GM12878 (cell line): ENCODE results near the gene AURKAIP1. TPM values are rescaled to one million over a fixed set of nuclear protein-coding genes. Genes with fewer than 3 reads are reported as not detected.
A peak's percentile ranks its signal among the peaks of the same experiment; 100 is the strongest.

ENCODE experiments used
- ATAC-seq: fragments of 200-7000 bp; cut with Tn5 transposase; 3 replicates; pipeline ENCODE4 v1.9.1; 2020; ENCODE audit warnings: mild to moderate bottlenecking, moderate library complexity
- BruUV-seq: library from RNA; stranded (reverse); fragments of 400-500 nt; replicated peaks from 2 replicates; lab custom pipeline; 2021; lab: Mats Ljungman, UMichigan
- CTCF ChIA-PET: fragments of 300-600 bp; sonication (Branson Sonifier 250); formaldehyde crosslinking; extraction: SDS; loops from one replicate; lab custom pipeline; 2021; ENCODE audit warnings: inconsistent platforms; lab: Yijun Ruan, JAX
- POLR2A ChIA-PET: fragments of 350-600 bp; formaldehyde crosslinking; extraction: SDS; loops from one replicate; lab custom pipeline; 2021; ENCODE audit warnings: inconsistent platforms; lab: Charles Lee
- RAD21 ChIA-PET: fragments of 300-600 bp; sonication (Branson Sonifier 250); formaldehyde crosslinking; loops from one replicate; lab custom pipeline; 2023; ENCODE audit warnings: antibody characterized with exemption; ENCODE audit not compliant: unreplicated experiment; lab: Charles Lee
- SMC1A ChIA-PET: fragments of 300-600 bp; sonication (Branson Sonifier 250); formaldehyde crosslinking; loops from one replicate; lab custom pipeline; 2023; ENCODE audit not compliant: unreplicated experiment, uncharacterized antibody; lab: Charles Lee
- DNase-seq: peaks from one replicate; pipeline ENCODE4 v3.0.0-alpha.2; 2011; ENCODE audit warnings: low read depth, low spot score
- FAIRE-seq: peaks from 3 replicates; lab custom pipeline; 2011; peaks lifted over from hg19 to GRCh38; lab: Jason Lieb, UNC
- H2AFZ ChIP-seq: 2 replicates; pipeline ENCODE4 v1.6.0; 2011; ENCODE audit warnings: low read depth, low read length, control low read depth; ENCODE audit not compliant: control insufficient read depth
- H3K27ac ChIP-seq: 2 replicates; pipeline ENCODE4 v1.5.1; 2011; ENCODE audit warnings: control low read depth; ENCODE audit not compliant: control insufficient read depth, insufficient read depth
- H3K27me3 ChIP-seq, 2 experiments: replicated peaks in 1 of 2; 2 replicates each; pipeline versions ENCODE4 v1.6.0 to v1.6.1; 2011; ENCODE audit warnings: low read length in 1 of 2; ENCODE audit not compliant: control insufficient read depth in 2 of 2, insufficient read depth in 2 of 2
- H3K36me3 ChIP-seq, 2 experiments: 2 replicates each; pipeline ENCODE4 v1.5.1; 2011; ENCODE audit warnings: low read length in 1 of 2; ENCODE audit not compliant: control insufficient read depth in 2 of 2, insufficient read depth in 2 of 2
- H3K4me1 ChIP-seq: 2 replicates; pipeline ENCODE4 v1.6.1; 2011; ENCODE audit warnings: mild to moderate bottlenecking, low read length, moderate library complexity, mixed read lengths; ENCODE audit not compliant: control insufficient read depth, insufficient read depth
- H3K4me2 ChIP-seq: 2 replicates; pipeline ENCODE4 v1.6.0; 2011; ENCODE audit warnings: control low read depth; ENCODE audit not compliant: control insufficient read depth, insufficient read depth
- H3K4me3 ChIP-seq: fragments of 200-600 bp; sonication (generic); 2 replicates; pipeline ENCODE4 v1.5.1; 2016
- H3K79me2 ChIP-seq: 2 replicates; pipeline ENCODE4 v1.6.0; 2011; ENCODE audit warnings: low read length; ENCODE audit not compliant: control insufficient read depth, insufficient read depth
- H3K9ac ChIP-seq: 2 replicates; pipeline ENCODE4 v1.8.0; 2011; ENCODE audit warnings: low read length, control low read depth, mixed read lengths; ENCODE audit not compliant: control insufficient read depth, insufficient read depth
- H3K9me3 ChIP-seq: replicated peaks from 3 replicates; pipeline ENCODE4 v1.5.1; 2011; ENCODE audit warnings: mild to moderate bottlenecking, low read length; ENCODE audit not compliant: control insufficient read depth, insufficient read depth
- H4K20me1 ChIP-seq: 2 replicates; pipeline ENCODE4 v1.6.0; 2011; ENCODE audit not compliant: control insufficient read depth, insufficient read depth
- CEBPB ChIP-seq, 2 experiments: fragments of 150-350 bp in 1 of 2; IDR thresholded peaks; 2 replicates each; pipeline ENCODE4 v1.6.1; 2012 to 2014; ENCODE audit warnings: low read depth in 2 of 2, low read length in 2 of 2, borderline replicate concordance in 1 of 2, inconsistent platforms in 1 of 2
- NBN ChIP-seq: fragments of 450-650 bp; IDR thresholded peaks from 2 replicates; pipeline ENCODE4 v1.6.1; 2016
- SRF ChIP-seq, 2 experiments: IDR thresholded peaks; 2 replicates each; pipeline ENCODE4 v1.6.1; 2011; ENCODE audit warnings: low read depth in 2 of 2, low read length in 2 of 2, mild to moderate bottlenecking in 1 of 2, moderate library complexity in 1 of 2
- WGBS: methylation state at CpG from one replicate; pipeline ENCODE4 v1.1.6; 2016; ENCODE audit warnings: low lambda C conversion rate; ENCODE audit not compliant: insufficient replicate concordance, insufficient coverage; ENCODE audit errors: missing lambda C conversion rate; 5-methylcytosine and 5-hydroxymethylcytosine counted together
- in situ Hi-C: fragments of 300-500 bp; cut with MboI; formaldehyde crosslinking; loops from 9 replicates; pipeline ENCODE4 v1.14.3; 2018; ENCODE audit warnings: mixed read lengths
- intact Hi-C: fragments of 100-400 bp; cut with micrococcal nuclease; formaldehyde crosslinking; loops from one replicate; pipeline ENCODE4 v1.14.2; 2022; ENCODE audit not compliant: unreplicated experiment
- polyA plus RNA-seq, 11 experiments: library from polyadenylated mRNA; depleted of rRNA in 4 of 11; unstranded in 6 of 11; stranded (reverse) in 5 of 11; fragments of >200 nt; fragmentation: Nextera tagmentation in 4 of 11; fragmentation: Illumina TruSeq in 1 of 11; extraction: Ambion mirVana in 4 of 11; extraction: Trizol in 1 of 11; gene quantifications; 1 replicate in 1 of 11; 2 replicates in 10 of 11; pipeline versions ENCODE4 v1.2.1 to v1.2.3, GENCODE V29; 2011 to 2016; ENCODE audit warnings: inconsistent platforms in 2 of 11, missing spikeins in 2 of 11, low read depth in 1 of 11
- total RNA-seq, 4 experiments: library from RNA; depleted of rRNA in 3 of 4; stranded (reverse); fragments of >200 nt in 3 of 4; fragmentation: Illumina TruSeq in 1 of 4; extraction: Trizol in 1 of 4; gene quantifications; 2 replicates each; pipeline versions ENCODE4 v1.2.1 to v1.2.3, GENCODE V29; 2013 to 2021
- TF ChIP-seq, protein P1 (sequence below): fragments of 150-350 bp; IDR thresholded peaks from 2 replicates; pipeline ENCODE4 v1.6.1; 2014; ENCODE audit warnings: mild to moderate bottlenecking, low read depth, low read length

AURKAIP1 gene
- total and polyA plus RNA-seq, 10 of the 15 experiments (the other 5 are each of a cell fraction or from before 2014, with no cell fraction given), result 6.5 to 366 (median 120) TPM

DNA sequence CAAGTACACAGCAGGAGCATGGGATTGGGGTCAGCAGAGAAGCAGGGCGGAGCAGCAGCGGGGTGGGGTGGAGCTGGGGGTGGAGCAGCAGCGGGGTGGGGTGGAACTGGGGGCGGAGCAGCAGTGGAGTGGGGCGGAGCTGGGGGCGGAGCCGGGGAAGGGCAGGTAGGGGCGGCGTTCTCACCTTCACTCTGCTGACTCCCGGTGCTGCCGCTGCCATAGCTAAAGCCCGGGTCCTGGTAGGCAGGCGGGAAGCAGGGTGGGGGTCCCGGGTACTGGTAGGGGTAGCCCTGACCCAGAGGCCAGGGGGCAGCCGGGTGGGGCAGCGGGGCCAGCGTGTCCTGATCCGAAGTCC lies 37.2 kb downstream of the AURKAIP1 start:
- ChIA-PET SMC1A (no interaction called here), POLR2A (no interaction called here), CTCF (no interaction called here), RAD21 (interaction anchor here (0.5 to 0.6 kb wide), 2 partner anchors 9 to 341 kb away, joined by 3 read pairs; no protein-coding TSS in a partner anchor)
- Histone ChIP-seq H3K27ac (no peak overlapping the region), H4K20me1 (no peaks in the 10 kb centered on the region), H3K4me2 (no peak overlapping the region), H3K9me3 (no peaks in the 10 kb centered on the region), H3K4me1 (no peaks in the 10 kb centered on the region), H3K9ac (no peak overlapping the region), H3K4me3 (no peak overlapping the region), H3K79me2 (no peaks in the 10 kb centered on the region), H3K36me3 (peaks cover 0 to 5% of the 10 kb centered on the region in 2 experiments), H2AFZ (no peak overlapping the region), H3K27me3 (no peaks in the 10 kb centered on the region)
- FAIRE-seq (no peak), ATAC-seq (peak; percentile 93), DNase-seq (no peak)
- TF ChIP-seq CEBPB (IDR thresholded peaks at IDR 0.05; ENCODE audit: borderline replicate concordance in 1 of 2, low read depth in 2 of 2, low read length in 2 of 2) (no peak), SRF (IDR thresholded peaks at IDR 0.05; ENCODE audit: low read depth in 2 of 2, low read length in 2 of 2) (no peak), NBN (no peak)
- TF ChIP-seq, protein P1, sequence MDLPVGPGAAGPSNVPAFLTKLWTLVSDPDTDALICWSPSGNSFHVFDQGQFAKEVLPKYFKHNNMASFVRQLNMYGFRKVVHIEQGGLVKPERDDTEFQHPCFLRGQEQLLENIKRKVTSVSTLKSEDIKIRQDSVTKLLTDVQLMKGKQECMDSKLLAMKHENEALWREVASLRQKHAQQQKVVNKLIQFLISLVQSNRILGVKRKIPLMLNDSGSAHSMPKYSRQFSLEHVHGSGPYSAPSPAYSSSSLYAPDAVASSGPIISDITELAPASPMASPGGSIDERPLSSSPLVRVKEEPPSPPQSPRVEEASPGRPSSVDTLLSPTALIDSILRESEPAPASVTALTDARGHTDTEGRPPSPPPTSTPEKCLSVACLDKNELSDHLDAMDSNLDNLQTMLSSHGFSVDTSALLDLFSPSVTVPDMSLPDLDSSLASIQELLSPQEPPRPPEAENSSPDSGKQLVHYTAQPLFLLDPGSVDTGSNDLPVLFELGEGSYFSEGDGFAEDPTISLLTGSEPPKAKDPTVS, result no peak
- 75% methylated on average over 17 of the region's 18 CpGs for WGBS
- intact Hi-C loops (no loop called here), in situ Hi-C loops (no loop called here)
- BruUV-seq, result no TSS peak
